Motor neuron (in vitro differentiated cells): Measurements from ENCODE around the gene BRWD1. TPM values are rescaled to one million over a fixed set of nuclear protein-coding genes. Genes with fewer than 3 reads are reported as not detected.

Source experiments
- ATAC-seq, 8 experiments: fragments of 200-7000 bp; cut with Tn5 transposase; replicated peaks in 6 of 8; 2 replicates each; pipeline ENCODE4 v1.8.0; 2021; ENCODE audit warnings: mild to moderate bottlenecking in 8 of 8, moderate library complexity in 8 of 8
- H3K27ac ChIP-seq, 2 donors: fragments of 250-450 bp; sonication (Bioruptor Pico); 2 replicates each; pipeline ENCODE4 v1.9.0; 2021; ENCODE audit warnings: antibody characterized with exemption in 2 of 2, mild to moderate bottlenecking in 2 of 2, moderate library complexity in 1 of 2
- H3K4me1 ChIP-seq, 2 donors: fragments of 250-450 bp; sonication (Bioruptor Pico); replicated peaks in 1 of 2; 2 replicates each; pipeline ENCODE4 v1.6.1; 2021; ENCODE audit warnings: antibody characterized with exemption in 2 of 2, mild to moderate bottlenecking in 2 of 2, moderate library complexity in 1 of 2
- H3K4me3 ChIP-seq, 5 donors: fragments of 250-450 bp; sonication (Bioruptor Pico); 2 replicates each; pipeline ENCODE4 v1.9.0; 2021; ENCODE audit warnings: antibody characterized with exemption in 5 of 5, mild to moderate bottlenecking in 5 of 5, moderate library complexity in 4 of 5
- WGBS, 10 experiments: fragments of 450-650 bp; shearing (Covaris generic); methylation state at CpG; one replicate each; pipeline ENCODE4 v1.0.0; 2022; 5-methylcytosine and 5-hydroxymethylcytosine counted together
- in situ Hi-C, 9 experiments: fragments of 400-800 bp; cut with MboI; loops; one replicate each; pipeline ENCODE4 v1.15.0; 2021; ENCODE audit warnings: low sequenced_read_pairs in 9 of 9, low pct_unique_long_range_greater_than_20kb in 2 of 9; ENCODE audit not compliant: unreplicated experiment in 9 of 9
- total RNA-seq, 8 experiments: library from RNA; unstranded; fragments of 300-600 nt; gene quantifications; 2 replicates each; pipeline versions ENCODE4 v1.2.3 to v1.2.4, GENCODE V29; 2022

BRWD1 gene
- total RNA-seq, 8 experiments from 2014 or later, result 32.5 to 92.8 (median 71.6) TPM

DNA sequence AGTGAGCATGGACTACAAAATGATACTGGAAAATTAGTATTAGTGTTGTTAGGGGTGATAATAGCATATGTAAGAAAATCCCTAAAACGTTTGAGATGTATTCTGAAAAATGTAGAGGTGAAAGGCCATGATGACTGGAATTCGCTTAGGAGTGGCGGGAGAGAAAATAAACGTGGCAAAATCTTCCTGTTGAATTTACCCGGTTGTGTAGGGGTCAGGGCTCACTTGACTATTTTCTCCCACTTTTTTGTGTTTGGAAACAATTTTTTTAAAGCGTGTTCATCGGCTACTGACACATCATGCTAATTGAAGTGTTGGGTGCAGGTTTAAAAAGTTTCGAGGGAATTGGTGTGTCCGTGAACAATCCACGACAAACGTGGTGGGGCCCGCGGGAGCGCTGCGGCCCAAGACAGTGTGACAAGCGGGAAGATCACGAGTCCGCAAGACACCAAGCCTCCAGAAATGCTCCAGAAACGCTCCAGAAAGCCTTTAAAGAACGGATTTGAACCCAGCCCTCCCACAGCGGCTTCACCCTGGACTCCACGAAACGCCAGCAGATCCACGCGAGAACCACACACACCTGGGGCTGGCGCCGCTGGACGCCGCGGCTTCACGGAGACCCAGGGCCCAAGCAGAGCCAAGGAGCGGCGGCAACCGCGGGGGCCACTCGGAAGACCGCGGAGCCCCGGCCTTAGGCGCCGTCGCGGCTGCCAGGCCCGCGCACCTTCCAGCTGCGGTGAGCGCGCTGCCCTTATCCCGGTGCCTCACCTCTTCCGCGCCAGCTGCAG is 130.8 kb downstream of the BRWD1 start:
- in situ Hi-C loops, result no loop called here
- Histone ChIP-seq H3K27ac (peak overlapping the region; percentile 77 to 82), H3K4me3 (peak overlapping the region; percentile 47 to 74 (median 53)), H3K4me1 (peaks cover 5 to 18% of the 10 kb centered on the region in 2 donors)
- 0 to 7% (median 1%) methylated on average over 2 to 18 of the region's 51 CpGs; no CpG with 5 or more reads in 1 of the 10 experiments for WGBS, 10 experiments
- peak in 1 of 8 experiments; percentile 32 for ATAC-seq

DNA sequence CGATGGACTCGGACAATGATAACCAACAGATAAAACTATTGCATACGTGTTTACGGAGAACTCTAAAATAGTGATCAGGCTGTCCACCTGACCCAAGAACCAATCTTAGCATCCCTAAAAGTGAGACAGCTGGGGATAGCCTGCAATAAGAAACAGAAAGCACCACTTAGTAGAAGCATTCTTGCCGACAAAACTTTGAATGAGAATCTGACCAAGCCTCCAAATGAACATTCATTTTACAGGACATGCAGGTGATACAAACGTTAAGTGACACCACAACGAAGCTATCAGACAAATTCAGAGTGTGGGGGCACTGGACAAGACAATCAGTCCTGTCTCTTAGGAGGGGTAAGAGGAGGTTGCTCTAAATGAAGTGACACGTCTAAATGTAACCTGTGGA is 131.4 kb downstream of the BRWD1 start:
- peaks cover 5 to 18% of the 10 kb centered on the region in 2 donors for H3K4me1 ChIP-seq
- ATAC-seq, result no peak
- in situ Hi-C loops, result no loop called here
- 32 to 60% (median 37%) methylated on average over 3 to 8 of the region's 8 CpGs; no CpG with 5 or more reads in 1 of the 10 experiments for WGBS, 10 experiments
- H3K27ac ChIP-seq, result no peak overlapping the region
- H3K4me3 ChIP-seq, result peak overlapping the region; percentile 47 to 74 (median 53)

DNA sequence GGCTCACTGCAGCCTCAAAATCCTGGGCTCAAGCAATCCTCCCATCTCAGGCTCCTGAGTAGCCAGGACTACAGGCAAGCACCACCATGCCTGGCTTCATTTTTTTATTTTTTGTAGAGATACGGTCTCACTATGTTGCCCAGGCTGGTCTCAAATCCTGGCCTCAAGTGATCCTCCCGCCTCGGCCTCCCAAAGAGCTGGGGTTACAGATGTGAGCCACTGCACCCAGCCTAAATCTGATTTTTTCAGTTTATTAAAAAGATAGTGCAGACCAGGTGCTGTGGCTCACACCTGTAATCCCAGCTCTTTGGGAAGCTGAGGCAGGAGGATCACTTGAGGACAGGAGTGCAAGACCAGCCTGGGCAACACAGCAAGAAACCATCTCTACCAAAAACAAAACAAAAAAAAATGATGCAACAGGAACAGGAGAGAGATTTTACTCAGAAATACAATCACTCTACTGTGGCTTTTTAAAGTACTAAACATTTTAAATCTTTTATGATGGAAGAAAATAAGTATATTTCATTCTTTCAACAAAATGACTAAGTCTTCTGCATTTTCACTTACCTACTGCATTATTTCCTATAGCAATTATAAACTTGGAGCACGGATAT is 132.1 kb downstream of the BRWD1 start:
- H3K4me1 ChIP-seq, result peaks cover 5 to 13% of the 10 kb centered on the region in 2 donors
- H3K27ac ChIP-seq, result no peak overlapping the region
- in situ Hi-C loops, result no loop called here
- no peak overlapping the region for H3K4me3 ChIP-seq
- no peak for ATAC-seq
- WGBS, 10 experiments, result 24 to 100% (median 87%) methylated on average over 1 to 4 of the region's 4 CpGs

DNA sequence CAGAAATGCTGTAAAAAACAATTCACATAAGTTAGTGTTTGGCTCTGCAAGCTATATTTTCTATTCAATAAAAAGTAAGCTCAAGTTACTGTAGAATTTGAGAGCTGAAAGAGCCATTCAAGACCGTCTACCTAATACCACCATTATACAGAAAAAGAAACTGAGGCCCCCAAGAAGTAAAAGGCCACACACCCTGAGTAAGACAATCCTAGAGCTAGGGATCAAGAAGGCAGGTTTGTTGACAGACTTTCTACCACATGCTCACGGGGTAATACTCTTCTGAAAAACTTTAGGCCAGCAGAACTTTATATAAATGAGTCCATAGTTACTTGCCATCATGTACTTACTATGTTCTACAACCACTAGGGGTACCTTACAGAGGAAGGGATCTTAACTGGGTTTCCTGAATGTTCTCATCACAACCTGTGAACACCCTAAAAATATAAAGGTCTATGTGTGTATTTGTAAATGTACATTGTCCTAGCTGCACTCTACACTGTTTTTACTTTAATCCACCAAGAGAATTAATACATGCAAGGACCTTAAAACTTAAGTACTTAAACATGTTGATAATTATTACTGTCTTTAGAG is 132.9 kb downstream of the BRWD1 start:
- H3K27ac ChIP-seq, result no peak overlapping the region
- in situ Hi-C loops, result no loop called here
- peaks cover 5 to 12% of the 10 kb centered on the region in 2 donors for H3K4me1 ChIP-seq
- ATAC-seq, result no peak
- WGBS, 10 experiments, result 40 to 100% (median 100%) methylated on average over 1 to 2 of the region's 2 CpGs; no CpG with 5 or more reads in 1 of the 10 experiments
- no peak overlapping the region for H3K4me3 ChIP-seq

DNA sequence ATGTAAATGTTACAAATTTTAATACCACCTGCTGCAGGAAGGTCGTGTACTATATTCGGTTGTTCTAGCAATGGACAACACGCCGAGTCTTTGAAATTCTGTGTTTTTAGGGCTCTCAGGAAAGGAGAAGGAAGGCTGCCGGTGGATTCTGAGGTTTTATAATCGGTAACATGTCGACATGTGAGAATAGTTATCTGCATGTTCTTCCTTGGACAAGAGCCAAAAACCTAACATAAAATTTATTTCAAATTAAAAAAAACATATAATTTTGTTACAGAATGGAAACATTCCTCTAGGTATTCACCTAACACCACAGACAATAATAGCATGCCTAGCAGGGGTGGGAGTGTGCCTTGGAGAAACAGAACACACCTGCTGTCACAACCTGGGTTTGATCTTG is 135.0 kb downstream of the BRWD1 start:
- Histone ChIP-seq H3K4me1 (peaks cover 5 to 9% of the 10 kb centered on the region in 2 donors), H3K4me3 (no peak overlapping the region), H3K27ac (no peak overlapping the region)
- ATAC-seq, result no peak
- 65 to 100% (median 94%) methylated on average over 3 to 7 of the region's 7 CpGs; no CpG with 5 or more reads in 2 of the 10 experiments for WGBS, 10 experiments
- in situ Hi-C loops, result no loop called here

DNA sequence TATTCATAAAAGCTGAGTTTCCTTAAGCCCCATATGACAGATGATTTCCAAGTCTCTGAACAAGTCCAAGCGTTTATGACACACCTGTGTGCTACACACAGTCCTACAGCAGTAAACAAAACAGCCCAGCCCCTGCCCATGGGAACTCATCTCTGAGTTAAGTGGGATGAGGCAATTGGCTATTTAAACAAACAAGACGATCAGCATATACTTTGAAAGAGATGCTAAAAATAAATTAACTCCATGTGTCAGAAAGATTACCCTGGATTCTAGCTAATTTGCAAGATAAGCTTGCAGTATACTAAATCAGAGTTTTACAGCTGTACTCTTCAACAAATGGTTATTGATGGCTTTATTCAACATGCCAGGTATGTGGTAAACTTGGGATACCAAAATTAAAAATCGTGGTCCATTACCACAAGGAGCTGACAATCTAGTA is 137.1 kb downstream of the BRWD1 start:
- peak in 3 of 8 experiments; percentile 51 to 69 (median 66) for ATAC-seq
- Histone ChIP-seq H3K4me1 (no peaks in the 10 kb centered on the region), H3K27ac (no peak overlapping the region), H3K4me3 (no peak overlapping the region)
- in situ Hi-C loops, result no loop called here
- WGBS, 10 experiments, result 0 to 52% (median 0%) methylated on average over 1 to 3 of the region's 3 CpGs; no CpG with 5 or more reads in 3 of the 10 experiments

DNA sequence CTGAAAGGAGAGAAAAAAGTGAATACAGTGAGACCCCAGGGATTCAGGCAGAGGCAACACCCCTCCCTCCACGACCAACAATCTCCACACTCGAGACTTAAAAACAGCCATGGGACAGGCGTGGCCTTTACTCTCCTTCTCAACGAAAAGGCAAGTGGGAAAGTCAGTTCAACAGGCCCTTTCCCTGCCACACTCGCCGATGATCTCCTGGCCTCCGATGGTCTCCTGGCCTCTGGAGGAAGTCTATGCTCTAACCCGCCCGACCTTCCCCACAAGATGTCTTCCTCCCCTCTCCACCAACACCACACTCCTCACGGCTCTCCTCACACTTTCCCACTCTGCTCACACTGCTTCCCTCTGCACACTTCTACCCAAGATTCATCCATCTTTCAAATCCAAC is 137.8 kb downstream of the BRWD1 start:
- WGBS, 10 experiments, result 80 to 97% (median 85%) methylated on average over 2 to 10 of the region's 10 CpGs; no CpG with 5 or more reads in 3 of the 10 experiments
- Histone ChIP-seq H3K4me1 (no peaks in the 10 kb centered on the region), H3K4me3 (no peak overlapping the region), H3K27ac (no peak overlapping the region)
- ATAC-seq, result no peak
- in situ Hi-C loops, result no loop called here

DNA sequence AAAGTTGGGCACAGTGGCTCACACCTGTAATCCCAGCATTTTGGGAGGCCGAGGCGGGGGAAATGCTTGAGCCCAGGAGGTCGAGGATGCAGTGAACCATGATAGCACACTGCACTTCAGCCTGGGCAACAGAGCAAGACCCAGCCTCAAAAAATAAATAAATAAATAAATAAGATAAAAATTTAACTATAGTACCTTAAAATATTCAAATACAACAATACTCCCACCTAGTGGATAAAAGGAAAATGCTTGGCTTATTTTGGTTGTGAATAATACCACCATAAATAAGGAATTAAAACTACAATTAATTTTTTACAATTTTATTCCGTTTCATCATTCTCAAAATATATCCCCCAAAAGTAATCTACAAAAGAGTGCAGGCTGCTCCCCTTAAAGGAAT is 138.3 kb downstream of the BRWD1 start:
- Histone ChIP-seq H3K4me3 (no peak overlapping the region), H3K4me1 (no peaks in the 10 kb centered on the region), H3K27ac (no peak overlapping the region)
- WGBS, 10 experiments, result 56 to 100% (median 89%) methylated on average over 1 to 4 of the region's 4 CpGs
- in situ Hi-C loops, result no loop called here
- ATAC-seq, result no peak

DNA sequence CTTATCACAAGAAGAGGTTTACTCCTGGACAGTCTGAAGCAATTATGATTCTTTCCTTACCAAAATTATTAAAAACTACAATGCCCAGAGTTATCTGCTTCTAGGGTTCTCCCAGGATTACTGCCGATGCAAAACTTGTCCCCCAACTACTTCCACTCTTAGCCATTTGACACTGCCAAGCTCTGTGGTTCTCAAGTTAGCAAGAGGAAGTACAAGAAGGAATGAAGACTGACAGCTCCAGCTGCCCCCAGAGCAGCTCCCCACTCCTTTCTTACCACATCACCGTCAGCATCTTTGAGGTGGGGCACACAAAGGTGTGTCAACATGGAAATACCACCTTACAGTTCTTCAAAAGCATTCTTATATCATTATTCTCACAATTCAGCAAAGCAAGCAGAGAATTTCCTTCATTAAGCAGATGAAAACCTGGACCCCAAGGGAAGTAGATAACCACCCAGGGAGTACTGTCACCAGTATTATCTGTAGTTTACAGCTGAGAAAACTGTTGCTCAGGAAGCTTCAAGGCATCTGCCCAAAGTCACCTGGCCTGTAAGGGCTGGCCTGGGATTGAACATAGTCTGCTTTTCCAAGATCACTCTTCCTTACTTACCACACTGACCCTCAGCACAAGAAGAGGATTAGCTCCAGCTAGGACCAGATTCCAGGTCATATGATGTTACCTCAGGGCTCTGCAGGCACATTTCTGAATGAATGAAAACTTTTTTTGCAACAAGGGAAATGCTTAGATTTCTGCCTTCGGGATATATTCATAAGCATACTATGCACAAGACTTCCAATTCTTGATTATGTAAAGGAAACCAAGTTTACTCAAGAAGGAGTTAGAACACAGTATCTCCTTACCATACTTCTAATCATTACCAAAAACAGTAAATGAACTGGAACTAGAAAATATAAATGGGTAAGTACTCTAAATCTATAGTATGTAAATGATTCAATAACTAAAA is 139.4 kb downstream of the BRWD1 start:
- peak in 3 of 8 experiments; percentile 46 to 73 (median 54) for ATAC-seq
- in situ Hi-C loops, result loop anchor here in 1 of 9 experiments (25.0 kb wide), 1 partner anchor 662 kb away; no protein-coding TSS in a partner anchor
- Histone ChIP-seq H3K4me3 (no peak overlapping the region), H3K27ac (no peak overlapping the region), H3K4me1 (no peaks in the 10 kb centered on the region)
- WGBS, 10 experiments, result 21 to 100% (median 90%) methylated on average over 1 to 3 of the region's 3 CpGs; no CpG with 5 or more reads in 1 of the 10 experiments

DNA sequence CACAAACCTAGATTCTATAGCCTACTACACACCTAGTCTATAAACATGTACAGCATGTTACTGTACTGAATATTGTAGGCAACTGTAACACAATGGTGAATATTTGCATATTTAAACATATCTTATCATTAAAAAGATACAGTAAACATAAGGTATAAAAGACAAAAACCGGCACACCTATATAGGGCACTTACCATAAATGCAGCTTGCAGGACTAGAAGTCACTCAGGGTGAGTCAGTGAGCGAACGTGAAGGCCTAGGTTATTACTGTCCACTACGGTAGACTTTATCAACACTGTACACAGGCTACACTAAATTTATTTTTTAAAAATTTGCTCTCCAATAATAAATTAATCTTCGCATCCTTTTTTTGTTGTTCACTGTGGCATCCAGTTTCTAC is 143.5 kb downstream of the BRWD1 start:
- H3K27ac ChIP-seq, result no peak overlapping the region
- in situ Hi-C loops, result loop anchor here in 1 of 9 experiments (25.0 kb wide), 1 partner anchor 658 kb away; no protein-coding TSS in a partner anchor
- no peaks in the 10 kb centered on the region for H3K4me1 ChIP-seq
- no peak for ATAC-seq
- no peak overlapping the region for H3K4me3 ChIP-seq
- 87 to 100% (median 97%) methylated on average over 2 to 5 of the region's 5 CpGs; no CpG with 5 or more reads in 3 of the 10 experiments for WGBS, 10 experiments

DNA sequence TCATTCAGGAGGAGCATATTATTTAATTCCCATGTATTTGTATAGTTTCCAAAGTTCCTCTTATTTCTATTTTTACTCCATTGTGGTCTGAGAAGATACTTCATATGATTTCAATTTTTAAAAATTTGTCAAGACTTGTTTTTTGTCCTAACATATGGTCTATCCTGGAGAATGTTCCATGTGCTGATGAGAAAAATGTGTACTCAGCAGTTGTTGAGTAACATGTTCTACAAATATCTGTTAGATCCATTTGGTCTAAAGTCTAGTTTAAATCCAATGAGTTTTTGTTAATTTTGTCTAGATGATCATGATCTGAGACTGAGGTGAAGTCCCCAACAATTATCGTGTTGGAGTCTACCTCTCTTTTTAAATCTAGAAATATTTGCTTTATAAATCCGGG is 144.6 kb downstream of the BRWD1 start:
- in situ Hi-C loops, result loop anchor here in 1 of 9 experiments (25.0 kb wide), 1 partner anchor 656 kb away; no protein-coding TSS in a partner anchor
- Histone ChIP-seq H3K27ac (no peak overlapping the region), H3K4me1 (no peaks in the 10 kb centered on the region), H3K4me3 (no peak overlapping the region)
- 0 to 100% (median 96%) methylated on average over 1 to 2 of the region's 2 CpGs; no CpG with 5 or more reads in 2 of the 10 experiments for whole genome bisulfite sequencing, 10 experiments
- ATAC-seq, result no peak

DNA sequence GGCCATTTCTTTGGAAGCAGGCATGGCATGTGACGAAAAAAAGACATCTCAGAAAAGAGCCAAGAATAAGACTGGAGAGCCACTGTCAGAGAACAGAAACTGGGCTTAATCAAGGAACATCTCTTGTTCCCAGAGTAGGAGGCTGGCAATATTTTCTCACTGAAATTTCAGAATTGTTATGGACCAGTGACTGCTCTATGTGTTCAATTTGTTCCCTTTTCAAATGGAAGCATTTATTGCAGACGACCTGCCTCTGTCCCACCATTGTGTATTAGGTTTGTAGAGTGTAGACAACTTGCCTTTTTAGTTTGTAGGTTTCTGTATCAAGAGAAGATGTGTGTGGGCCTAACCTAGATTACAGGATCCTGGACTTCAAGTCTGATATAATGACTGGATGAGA is 148.9 kb downstream of the BRWD1 start:
- no peak for ATAC-seq
- 33 to 86% (median 65%) methylated on average over 1 of the region's 2 CpGs; no CpG with 5 or more reads in 4 of the 10 experiments for WGBS, 10 experiments
- Histone ChIP-seq H3K4me1 (no peaks in the 10 kb centered on the region), H3K4me3 (no peak overlapping the region), H3K27ac (no peak overlapping the region)
- in situ Hi-C loops, result loop anchor here in 1 of 9 experiments (25.0 kb wide), 1 partner anchor 652 kb away; no protein-coding TSS in a partner anchor
